ENCODE data around the gene SCP2.

The SCP2 gene

DNA sequence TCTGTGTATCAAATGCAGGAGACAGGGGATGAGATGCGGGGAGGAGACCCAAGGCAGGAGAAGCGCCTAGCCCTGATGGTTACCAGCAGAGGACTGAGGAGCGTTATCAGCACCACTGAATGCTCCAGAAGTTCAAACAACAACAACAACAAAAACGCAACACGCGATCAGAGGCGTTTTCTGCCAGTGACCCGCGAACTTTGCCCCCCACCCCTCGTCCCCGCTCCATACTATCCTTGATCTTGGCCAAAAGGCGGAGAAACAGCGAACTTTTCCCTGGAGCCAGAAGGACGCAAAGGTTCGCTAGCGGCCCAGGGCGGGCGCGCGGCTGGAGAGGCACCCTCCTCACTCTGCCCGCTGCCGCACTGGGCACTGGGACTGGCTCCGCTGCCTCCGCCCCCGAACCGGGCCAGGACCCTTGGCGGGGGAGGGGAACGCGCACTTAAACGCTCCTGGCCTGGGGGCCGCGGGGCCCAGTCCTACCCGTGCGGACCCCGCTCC is 6.2 kb upstream of the SCP2 start:
- no peak overlapping the region for H3K27ac ChIP-seq (ENCODE audit: low read depth, low read length)
- no peaks in the 10 kb centered on the region for H4K20me1 ChIP-seq (ENCODE audit: control insufficient read depth, insufficient read depth, low read depth, low read length)
- H3K9me3 ChIP-seq (ENCODE audit: control insufficient read depth, insufficient read depth, low read length): no peaks in the 10 kb centered on the region
- H3K4me1 ChIP-seq (ENCODE audit: control insufficient read depth, low read length): no peaks in the 10 kb centered on the region
- H3K9me2 ChIP-seq (replicated peaks; ENCODE audit: control insufficient read depth, low read length): no peaks in the 10 kb centered on the region
- no peaks in the 10 kb centered on the region for H3F3A ChIP-seq (ENCODE audit: control insufficient read depth, insufficient read depth)
- TF ChIP-seq EZH2phosphoT487 (IDR thresholded peaks at IDR 0.05; ENCODE audit: borderline replicate concordance, low read length): no peak
- TF ChIP-seq, protein P1, sequence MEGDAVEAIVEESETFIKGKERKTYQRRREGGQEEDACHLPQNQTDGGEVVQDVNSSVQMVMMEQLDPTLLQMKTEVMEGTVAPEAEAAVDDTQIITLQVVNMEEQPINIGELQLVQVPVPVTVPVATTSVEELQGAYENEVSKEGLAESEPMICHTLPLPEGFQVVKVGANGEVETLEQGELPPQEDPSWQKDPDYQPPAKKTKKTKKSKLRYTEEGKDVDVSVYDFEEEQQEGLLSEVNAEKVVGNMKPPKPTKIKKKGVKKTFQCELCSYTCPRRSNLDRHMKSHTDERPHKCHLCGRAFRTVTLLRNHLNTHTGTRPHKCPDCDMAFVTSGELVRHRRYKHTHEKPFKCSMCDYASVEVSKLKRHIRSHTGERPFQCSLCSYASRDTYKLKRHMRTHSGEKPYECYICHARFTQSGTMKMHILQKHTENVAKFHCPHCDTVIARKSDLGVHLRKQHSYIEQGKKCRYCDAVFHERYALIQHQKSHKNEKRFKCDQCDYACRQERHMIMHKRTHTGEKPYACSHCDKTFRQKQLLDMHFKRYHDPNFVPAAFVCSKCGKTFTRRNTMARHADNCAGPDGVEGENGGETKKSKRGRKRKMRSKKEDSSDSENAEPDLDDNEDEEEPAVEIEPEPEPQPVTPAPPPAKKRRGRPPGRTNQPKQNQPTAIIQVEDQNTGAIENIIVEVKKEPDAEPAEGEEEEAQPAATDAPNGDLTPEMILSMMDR (IDR thresholded peaks at IDR 0.05; ENCODE audit: low read depth, low read length, poor library complexity, severe bottlenecking): no peak
- H3K36me3 ChIP-seq (ENCODE audit: control insufficient read depth, low read length): no peaks in the 10 kb centered on the region
- no peak overlapping the region for H3K4me3 ChIP-seq (ENCODE audit: low read length)
- H3K79me2 ChIP-seq (ENCODE audit: control insufficient read depth, low read length): no peaks in the 10 kb centered on the region
- H3K27me3 ChIP-seq (ENCODE audit: control insufficient read depth, low read length): no peaks in the 10 kb centered on the region
- H3K4me2 ChIP-seq (ENCODE audit: low read length): no peak overlapping the region

DNA sequence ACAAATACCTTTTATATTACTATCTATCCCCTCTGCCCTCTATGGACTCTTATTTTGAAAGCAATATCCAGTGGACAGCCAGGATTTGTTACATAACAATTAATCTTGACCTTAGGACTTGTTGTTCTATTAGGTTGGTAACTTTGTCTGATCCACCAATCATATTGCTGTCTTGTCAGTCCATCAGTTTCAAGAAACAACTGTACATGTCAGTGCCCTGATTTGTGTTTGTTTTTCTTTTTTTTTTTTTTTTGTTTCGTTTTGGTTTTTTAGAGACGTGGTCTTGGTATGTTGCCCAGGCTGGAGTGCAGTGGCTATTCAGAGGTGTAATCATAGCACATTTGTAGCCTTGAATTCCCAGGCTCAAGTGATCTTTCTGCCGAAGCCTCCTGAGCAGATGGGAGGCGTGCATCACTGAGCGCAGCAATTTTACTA is 1.5 kb upstream of the SCP2 start:
- no peak overlapping the region for H3K4me2 ChIP-seq (ENCODE audit: low read length)
- no peak overlapping the region for H3K27ac ChIP-seq (ENCODE audit: low read depth, low read length)
- H3K79me2 ChIP-seq (ENCODE audit: control insufficient read depth, low read length): no peaks in the 10 kb centered on the region
- no peaks in the 10 kb centered on the region for H4K20me1 ChIP-seq (ENCODE audit: control insufficient read depth, insufficient read depth, low read depth, low read length)
- TF ChIP-seq, protein P1 (IDR thresholded peaks at IDR 0.05; ENCODE audit: low read depth, low read length, poor library complexity, severe bottlenecking): no peak
- no peak for TF ChIP-seq EZH2phosphoT487 (IDR thresholded peaks at IDR 0.05; ENCODE audit: borderline replicate concordance, low read length)
- H3K27me3 ChIP-seq (ENCODE audit: control insufficient read depth, low read length): no peaks in the 10 kb centered on the region
- H3K9me2 ChIP-seq (replicated peaks; ENCODE audit: control insufficient read depth, low read length): no peaks in the 10 kb centered on the region
- no peaks in the 10 kb centered on the region for H3F3A ChIP-seq (ENCODE audit: control insufficient read depth, insufficient read depth)
- H3K4me3 ChIP-seq (ENCODE audit: low read length): no peak overlapping the region
- H3K9me3 ChIP-seq (ENCODE audit: control insufficient read depth, insufficient read depth, low read length): no peaks in the 10 kb centered on the region
- H3K36me3 ChIP-seq (ENCODE audit: control insufficient read depth, low read length): no peaks in the 10 kb centered on the region
- H3K4me1 ChIP-seq (ENCODE audit: control insufficient read depth, low read length): no peaks in the 10 kb centered on the region

DNA sequence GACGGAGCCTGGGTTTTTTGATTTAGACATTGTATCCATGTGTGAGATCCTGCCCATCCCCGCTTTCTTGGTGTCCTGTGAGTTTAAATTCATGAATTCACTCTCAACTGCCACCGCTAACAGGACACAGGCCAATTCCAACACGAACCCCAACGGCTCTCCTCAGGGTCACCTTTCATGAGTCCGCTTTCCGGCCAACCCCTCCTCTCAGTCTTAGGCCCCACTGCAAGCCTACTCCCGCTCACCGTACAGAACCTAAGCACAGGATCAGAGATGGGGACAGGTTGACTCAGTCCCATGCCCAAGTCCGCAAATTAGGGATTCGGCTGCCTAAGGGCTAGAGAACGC is 238 bp upstream of the SCP2 start:
- no peak overlapping the region for H3K27ac ChIP-seq (ENCODE audit: low read depth, low read length)
- no peak for TF ChIP-seq EZH2phosphoT487 (IDR thresholded peaks at IDR 0.05; ENCODE audit: borderline replicate concordance, low read length)
- TF ChIP-seq, protein P1 (IDR thresholded peaks at IDR 0.05; ENCODE audit: low read depth, low read length, poor library complexity, severe bottlenecking): no peak
- H3K4me1 ChIP-seq (ENCODE audit: control insufficient read depth, low read length): no peaks in the 10 kb centered on the region
- H3K79me2 ChIP-seq (ENCODE audit: control insufficient read depth, low read length): no peaks in the 10 kb centered on the region
- no peaks in the 10 kb centered on the region for H3K9me3 ChIP-seq (ENCODE audit: control insufficient read depth, insufficient read depth, low read length)
- no peaks in the 10 kb centered on the region for H3K27me3 ChIP-seq (ENCODE audit: control insufficient read depth, low read length)
- no peaks in the 10 kb centered on the region for H3F3A ChIP-seq (ENCODE audit: control insufficient read depth, insufficient read depth)
- no peaks in the 10 kb centered on the region for H3K9me2 ChIP-seq (replicated peaks; ENCODE audit: control insufficient read depth, low read length)
- H3K4me3 ChIP-seq (ENCODE audit: low read length): no peak overlapping the region
- no peaks in the 10 kb centered on the region for H3K36me3 ChIP-seq (ENCODE audit: control insufficient read depth, low read length)
- no peak overlapping the region for H3K4me2 ChIP-seq (ENCODE audit: low read length)
- no peaks in the 10 kb centered on the region for H4K20me1 ChIP-seq (ENCODE audit: control insufficient read depth, insufficient read depth, low read depth, low read length)

All from DOHH2 (cell line).